Stimulated activated CD8-positive, alpha-beta memory T cell treated with anti-CD3 and anti-CD28 coated beads, Interleukin-7, amount 100 ng/mL, for 48 hours (primary cell): Measurements from ENCODE around the gene SCN2B.

Experiments
- DNase-seq, 2 donors: peaks; one replicate each; pipeline ENCODE4 v3.0.0-alpha.2; 2020; ENCODE audit warnings: low read depth in 1 of 2; ENCODE audit errors: extremely low read depth in 1 of 2

Gene SCN2B

DNA sequence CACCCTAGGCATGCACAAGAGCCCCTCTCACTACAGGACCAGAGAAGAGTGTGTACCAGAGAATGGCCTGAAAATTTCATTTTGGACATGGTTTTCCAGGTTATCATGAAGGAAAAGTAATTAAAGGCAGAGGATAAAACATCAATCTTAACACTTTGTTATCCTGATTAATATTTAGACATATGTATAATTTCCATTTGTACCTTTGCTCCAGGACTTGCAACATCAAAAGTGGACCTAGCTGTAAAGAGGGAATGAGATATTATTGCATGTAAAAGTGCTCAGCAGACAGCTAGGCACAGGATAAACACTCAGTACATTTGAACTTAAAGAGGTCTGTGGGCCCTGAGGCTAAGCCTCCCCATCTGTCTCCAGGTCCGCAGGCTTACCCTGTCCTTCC, 21.8 kb downstream of the SCN2B start:
- DNase-seq = no peak

DNA sequence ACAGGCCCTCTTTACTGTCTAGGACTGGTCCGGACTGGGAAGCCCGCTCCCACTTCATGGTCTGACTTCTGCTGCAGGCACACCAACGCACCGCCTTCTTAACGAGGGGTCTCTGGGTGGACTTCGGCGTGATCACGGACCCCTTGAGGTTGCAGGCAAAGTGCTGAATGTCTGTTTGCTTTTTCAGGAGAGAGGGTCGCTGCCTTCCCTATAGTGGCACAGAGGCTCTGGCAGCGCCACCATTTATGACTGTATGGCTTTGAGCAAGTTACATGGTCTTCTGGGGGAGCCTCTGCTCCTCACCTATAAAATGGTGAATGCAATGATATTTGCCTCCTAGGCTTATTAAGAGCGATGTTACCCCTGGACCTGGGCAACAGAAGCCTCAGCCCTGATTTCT, 22.5 kb downstream of the SCN2B start:
- DNase-seq = no peak

DNA sequence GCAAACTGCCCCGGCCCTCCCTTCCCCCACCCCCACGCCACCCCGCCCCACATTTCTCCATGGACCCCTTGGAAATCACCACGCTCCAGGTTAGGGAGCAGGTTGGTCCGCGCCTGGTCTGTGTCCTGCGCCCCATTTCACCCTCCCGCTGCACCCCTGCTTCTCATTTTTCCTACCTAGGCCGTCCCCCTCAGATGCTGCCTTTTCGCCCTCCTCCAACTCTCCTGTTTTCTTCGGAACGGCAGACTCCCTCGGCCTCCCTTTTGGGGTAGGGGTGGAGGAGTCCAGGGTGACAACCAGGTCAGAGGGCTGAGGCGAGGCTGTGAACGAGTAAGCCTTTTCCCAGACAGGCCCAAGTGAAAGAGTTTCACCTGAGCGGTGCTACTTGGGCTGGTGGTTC, 22.9 kb downstream of the SCN2B start:
- DNase-seq = no peak

DNA sequence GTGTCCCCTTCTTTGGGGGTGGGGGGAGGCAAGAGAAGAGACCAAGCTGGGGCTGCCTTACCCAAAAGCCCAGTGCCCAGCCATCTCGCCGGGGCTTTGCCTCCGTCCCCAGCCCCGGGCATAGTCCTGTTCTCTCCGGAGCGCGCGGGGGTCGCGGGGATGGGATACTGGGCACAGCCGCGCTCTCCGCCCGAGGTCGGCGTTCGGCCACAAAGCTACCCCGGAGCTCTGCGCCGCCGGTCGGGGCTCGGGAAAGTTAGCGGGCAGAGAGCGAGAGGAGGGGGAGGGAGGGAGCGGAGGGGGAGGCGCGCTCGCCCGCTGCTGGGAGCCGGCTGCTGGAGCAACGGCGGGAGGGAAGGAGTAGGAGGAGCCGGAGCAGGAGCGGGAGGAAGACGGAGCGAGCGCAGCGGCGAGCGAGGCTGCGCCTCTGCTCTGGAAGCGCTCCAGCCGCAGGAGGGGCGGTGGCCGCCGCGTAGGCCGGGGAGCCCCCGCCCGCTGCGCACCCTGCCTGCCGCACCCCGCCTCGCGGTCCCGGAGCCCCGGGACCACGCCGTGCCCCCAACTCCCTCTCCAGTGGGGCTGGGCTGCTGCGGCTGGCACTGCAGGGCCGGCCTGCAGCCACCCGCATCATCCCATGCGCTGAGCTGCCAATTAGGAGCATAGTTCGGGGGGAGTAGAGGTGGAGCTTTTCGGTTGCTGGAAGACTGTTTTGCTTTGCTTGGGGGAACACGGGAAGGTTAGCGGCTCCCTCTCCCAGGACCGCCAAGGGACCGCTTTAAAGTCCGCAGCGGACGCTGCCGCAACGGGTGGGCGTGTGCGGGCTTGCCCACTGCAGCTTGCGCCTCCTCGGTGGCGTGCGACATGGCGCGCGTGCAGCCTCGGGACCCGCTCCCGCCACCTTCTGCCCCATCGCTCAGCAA, 23.6 kb downstream of the SCN2B start, which contains the start of gene SCN4B:
SCN4B (minus strand) TSS at position 272 of the 920 bp plus-strand sequence; CDS start at position 122, 150 bp downstream.
- no peak for DNase-seq

DNA sequence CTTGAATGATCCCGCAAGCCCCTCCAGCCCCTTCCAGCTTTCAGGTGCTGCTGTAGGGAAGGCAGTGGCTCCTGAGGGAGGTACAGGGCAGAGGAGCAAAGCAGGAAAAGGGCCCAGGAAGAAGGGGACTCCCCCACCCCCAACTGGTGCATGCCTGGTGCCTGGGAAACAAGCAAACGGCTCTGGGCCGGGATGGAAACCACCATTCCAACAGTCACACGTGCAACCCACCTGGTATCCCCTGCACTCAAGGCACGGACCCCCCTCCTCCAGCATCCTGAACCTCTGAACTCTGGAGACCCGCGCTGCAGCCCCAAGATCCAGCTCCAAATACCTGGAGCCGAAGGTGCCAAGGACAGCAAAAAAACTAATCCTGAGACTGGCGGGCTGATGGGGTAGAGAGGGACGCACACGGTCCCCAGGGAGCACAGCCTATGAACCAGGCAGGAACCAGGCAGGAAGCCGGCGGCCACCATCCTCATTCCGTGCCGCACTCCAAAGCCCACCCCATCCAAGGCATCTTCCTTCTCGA, 24.4 kb downstream of the SCN2B start:
- DNase-seq = no peak

DNA sequence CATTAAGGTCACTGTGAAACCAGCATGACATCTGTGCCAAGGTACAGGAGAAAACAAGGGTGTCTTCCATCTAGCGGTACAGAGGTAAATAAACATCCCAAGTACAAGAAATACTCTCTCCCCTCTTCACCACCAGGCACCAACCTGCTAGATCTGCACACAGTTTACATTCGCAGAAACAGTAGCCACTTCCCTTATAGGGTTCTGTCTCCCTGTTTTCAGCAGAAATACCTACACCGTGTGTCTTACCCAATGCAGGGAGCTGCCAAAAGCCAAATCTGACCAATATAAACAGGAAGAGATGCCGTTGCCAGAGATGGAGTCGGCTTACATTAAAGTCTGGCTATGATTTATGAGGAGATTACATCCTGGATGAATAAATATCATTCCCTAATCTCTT, 25.0 kb downstream of the SCN2B start:
- no peak for DNase-seq

DNA sequence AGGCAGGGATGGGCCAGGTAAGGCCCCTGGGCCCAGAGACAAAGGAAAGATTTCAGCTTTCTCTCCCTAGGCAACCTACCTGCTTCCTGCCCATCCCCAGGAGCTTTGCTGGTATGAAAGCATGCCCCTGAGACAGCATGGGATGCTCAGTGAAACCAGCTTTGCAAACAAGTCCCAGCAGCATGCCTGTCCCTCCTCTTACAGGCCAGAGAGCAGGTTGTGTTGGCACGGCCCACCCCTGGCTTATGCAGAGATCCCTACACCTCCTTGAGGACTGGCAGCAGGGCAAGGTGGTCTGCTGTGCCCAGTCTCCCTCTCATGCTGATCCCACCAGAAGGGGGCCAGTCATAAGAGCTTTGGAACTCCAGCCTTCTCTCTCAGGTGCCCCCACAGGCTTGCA, 26.9 kb downstream of the SCN2B start:
- no peak for DNase-seq

DNA sequence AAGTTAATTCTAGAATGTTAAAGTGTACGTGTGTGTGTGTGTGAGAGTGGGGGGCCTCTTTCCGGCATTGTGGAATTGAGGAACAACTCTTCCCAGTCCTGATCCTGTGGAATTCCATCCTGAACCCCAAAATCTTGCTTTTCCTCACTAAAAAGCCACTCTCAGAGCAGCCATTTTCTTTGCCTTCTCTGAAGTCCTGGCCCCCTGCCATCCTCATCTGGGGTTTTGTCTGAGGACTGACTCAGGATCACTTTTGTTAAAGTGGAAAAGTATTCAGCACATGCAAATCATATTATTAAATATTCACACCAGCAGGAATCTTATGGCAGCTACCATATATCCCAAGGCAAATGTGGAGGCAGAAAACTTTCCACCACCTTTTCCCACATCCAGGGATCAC, 27.6 kb downstream of the SCN2B start:
- no peak for DNase-seq

DNA sequence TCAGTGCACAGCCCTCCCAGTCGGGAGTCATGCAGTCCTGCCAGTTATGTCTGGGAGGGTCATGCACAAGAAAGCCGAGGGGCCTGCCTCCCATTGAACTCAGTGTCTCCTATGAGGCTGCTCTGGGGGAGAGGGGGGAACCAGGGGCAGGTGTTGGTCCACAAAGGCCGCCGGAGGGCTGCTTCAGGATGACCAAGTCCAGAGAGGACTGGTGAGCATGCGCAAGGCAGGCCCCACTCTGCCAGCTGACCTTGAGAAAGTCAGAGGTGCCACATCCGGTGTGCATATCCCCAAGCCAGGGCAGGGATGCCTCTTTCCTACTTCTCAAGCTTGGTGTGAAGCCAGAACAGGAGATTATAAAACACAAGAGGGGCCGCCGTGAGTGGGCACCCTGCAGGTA, 28.2 kb downstream of the SCN2B start:
- DNase-seq = no peak

DNA sequence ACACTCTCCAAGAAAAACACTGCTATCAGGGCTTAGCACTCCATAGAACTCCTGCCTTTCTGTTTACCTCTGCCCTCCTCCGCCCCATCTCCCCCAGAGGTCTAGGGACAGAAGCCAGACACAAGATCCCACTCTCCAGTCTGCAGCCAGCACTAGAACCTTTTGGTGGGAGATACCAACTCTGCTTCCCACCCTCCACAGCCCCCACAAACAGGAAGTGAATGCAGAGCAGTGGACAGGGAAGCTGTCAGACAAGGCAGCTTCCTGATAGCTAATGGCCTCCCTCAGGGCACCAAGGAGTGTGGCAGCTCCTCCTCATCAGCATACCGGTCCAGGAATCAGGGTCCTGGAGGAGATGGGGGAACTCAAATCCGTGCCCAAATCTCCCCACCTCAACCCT, 28.9 kb downstream of the SCN2B start:
- DNase-seq = no peak

DNA sequence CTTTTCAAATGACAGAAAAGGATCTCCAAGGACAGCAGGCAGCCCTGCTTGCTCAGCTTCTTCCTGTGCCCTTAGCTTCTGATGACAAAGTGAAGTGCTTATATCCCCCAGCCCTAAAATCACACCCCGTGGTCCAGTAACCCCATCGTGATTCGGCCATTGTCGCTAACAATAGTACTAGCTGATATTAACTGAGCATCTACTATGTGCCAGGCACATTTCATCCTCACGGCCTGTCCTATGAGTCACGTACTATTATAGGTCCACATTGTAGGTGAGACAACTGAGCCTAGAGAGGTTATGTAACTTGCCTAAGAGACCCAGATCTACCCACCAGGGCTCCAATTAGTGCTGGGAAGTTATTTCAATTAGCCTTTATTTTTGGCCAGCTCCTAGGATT, 29.9 kb downstream of the SCN2B start:
- no peak for DNase-seq

DNA sequence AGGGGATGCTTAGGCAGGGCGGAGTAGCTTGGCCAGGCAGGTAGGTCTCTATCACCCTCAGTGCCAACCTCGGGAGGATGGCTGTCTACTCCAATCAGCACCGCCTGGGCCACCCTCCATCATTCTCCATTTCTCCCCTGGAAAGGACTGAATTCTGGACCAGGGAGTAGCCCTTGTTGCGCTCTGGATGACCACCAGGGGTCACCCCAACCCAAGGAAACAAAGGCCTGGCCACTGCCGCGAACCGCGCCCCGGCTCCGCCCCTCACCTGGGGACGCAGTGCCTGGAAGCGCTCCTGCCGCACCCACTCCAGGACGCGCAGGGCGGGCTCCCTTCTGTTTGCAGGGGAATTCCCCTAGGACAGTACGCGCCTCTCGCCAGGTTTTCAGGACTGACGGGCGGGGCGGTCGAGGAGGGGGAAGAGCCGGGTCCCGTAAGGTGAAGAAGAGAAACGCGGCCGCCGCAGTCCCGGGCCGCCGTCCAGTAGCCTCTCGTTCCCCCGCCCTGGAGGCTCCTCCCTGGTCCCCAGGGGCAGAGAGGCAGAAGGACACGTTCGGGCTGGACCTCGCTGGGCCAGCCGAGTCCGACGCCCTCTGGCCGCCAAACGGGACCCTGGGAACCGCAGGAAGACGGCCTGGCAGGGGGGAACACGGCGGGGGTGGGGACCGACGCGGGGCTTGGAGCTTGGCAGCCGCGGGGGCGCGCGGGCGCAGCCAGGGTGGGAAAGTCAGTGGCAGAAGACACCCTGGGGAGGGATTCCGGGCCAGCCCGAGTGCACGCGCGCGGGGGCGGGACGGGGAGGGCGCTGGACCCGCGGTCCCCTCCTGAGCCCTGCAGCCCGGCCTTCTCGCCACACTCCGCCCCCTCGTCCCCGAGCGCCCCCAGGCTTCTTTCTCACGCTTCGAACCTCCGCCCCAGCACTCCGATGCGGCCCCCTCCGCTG, 30.9 kb downstream of the SCN2B start:
- peak; percentile 72 to 79 for DNase-seq

DNA sequence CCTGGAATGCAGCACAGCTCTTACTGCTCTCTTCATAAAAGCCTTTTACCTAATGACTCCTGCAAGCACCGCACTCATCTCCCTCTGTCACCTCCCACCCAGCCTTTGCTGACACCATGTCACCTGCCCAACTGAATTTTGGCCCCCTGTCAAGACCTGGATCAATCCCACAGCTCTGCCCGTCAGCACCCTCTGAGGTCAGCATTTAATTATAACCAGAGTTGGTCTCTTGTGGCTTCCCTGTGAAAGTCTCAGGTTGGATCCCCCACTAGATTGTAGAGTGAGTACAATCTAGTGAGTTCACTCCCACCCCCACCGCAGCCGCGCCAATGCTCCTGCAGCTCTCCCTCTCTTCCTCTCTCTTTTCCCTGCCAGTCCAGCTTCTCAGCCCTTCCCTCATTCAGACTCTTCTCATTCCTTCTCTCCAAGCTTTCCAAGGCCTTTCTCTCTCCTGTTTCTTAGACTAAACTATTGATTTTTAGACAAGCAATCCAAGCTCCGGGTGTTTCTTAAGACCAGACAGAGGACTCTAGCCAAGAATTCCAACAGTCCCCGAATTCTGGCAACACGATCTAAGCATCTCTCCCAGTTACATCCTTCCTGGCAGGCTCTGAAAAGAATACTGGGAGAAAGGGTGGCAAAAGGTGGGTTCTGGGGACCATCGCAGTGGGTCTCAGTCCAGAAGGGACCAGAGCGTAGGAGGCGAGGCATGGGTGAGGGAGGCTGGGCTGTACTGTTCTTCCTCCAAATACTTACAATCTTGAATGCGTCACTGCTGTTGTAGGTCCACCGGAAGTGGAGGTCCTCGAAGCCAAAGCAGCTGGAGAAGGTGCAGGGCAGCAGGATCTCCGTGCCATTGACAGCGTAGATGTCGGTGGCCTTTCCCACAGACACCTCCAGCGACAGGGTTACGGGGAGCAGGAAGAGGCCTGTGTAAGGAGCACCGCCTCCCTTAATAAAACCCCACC, 31.9 kb downstream of the SCN2B start:
- DNase-seq = no peak

DNA sequence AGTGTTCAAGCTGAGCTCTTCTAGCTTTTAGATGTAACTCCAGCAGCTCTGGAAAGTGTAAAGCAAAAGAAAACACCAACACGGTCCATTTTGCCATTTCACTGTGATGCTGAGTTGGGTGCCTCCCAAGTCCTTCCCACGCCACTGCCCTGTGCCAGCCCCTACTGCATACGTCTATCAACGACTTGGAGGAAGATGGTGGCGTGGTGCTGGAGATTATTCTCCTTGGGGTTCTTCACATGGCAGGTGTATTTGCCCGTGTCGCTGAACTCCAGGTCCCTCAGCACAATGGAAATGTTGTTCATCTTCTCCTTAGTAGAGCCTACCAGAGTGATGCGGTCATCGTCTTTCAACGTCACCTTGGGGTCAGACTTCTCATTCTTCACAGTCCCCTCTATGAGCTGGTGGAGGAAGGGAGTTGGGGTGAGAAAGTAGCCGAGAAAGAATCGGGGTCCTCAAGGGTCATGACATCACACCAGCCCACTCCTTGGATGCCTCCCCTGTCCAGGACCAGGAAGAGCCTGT, 32.7 kb downstream of the SCN2B start:
- DNase-seq = no peak

DNA sequence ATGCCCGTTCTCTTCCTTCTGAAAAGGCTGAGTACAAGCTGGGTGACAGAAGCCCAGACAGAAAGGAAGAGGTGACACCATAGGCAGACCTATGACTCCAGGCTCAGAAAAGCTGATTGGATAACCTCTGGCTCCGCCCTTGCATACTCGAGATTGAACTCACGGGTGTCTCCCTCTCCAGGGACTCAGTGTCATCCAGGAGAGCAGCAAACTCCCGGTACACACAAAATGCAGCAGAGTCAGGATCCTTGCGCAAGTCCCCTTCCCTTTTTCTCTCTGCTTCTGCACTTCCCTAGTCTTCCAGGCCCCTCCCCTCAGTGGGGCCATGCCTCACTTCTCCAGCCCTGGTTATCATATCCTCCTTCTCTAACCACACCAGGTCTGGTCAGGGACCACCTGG, 33.6 kb downstream of the SCN2B start:
- no peak for DNase-seq

DNA sequence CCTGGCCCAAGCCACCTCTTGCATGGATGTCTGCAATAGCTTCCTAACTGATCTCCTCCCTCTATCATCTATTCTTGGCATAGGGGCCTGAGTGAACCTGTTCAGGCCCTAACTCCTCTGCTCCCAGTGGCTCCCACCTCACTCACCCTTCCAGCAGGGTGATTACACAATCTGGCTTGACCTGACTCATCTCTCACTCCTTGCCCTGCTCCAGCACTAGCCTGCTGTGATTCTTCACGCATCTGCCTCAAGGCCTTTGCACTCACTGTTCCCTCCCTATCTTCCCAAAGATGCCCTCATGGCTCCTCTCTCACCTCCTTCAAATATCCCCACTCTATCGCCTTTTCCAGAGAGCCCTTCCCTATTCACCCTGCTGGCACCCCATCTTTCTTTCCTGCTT, 34.4 kb downstream of the SCN2B start:
- no peak for DNase-seq

DNA sequence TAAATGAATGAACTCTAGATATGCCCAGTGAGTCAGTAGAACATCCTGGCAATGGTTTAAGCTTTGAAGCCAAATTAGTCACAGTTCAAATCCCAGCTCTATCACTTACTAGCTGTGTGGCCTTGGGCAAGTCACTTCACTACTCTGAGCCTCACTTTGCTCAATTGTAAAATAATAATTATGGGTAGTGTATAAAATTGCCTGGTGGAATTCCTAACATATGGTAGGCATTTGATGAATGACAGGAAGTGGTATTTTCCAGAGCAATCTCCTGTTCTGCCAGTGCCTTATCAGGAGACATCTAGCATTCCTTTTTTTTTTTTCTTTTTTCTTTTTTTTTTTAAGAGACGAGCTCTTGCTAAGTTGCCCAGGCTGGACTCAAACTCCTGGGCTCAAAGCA, 36.9 kb downstream of the SCN2B start:
- no peak for DNase-seq

DNA sequence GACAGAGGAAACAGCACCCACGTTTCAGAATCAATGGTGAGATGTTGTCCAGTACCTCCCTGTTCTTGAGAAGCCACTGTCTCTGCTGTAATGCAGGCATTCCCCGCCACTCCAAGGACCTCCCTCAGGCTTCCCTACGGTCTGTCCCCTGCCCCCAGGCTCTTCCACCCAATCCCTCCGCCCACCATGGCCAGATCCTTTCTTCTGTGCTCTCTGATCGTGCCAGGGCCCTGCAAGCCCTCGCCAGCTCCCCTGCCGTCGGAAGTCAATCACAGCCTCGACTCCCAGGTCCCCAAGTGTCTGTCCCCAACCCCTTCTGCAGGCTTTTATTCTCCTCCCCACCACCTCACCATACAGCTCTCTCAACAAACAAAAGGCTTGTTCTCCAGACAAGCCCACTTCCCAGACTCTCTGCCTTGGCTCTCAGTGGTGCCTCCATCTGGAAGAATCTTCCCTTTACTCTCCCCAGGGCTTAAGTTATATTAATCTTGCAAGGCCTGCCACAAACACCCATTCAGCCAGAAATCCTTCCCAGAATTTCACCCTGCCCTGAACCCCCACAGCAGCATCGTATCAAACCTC, 37.5 kb downstream of the SCN2B start:
- no peak for DNase-seq

DNA sequence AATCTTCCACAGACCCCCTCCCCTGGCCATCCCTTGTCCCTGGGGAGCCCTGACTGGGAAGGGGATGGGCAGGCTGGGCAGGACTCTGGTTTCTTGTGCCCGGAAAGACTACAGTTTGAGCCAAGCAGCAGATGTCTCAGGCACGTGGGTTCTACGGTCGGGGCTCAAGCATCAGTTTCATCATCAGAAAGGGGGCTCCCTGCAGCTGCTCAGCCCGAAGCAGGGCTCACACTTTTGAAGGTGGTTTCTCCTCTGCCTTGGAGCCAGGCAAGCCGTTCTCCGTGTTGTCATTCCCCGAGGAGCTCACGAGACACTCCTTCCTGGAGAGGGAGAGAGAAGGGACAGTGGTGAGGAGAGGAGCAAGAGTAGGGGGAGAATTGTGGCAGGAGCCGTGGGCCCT, 39.6 kb downstream of the SCN2B start:
- DNase-seq = no peak

DNA sequence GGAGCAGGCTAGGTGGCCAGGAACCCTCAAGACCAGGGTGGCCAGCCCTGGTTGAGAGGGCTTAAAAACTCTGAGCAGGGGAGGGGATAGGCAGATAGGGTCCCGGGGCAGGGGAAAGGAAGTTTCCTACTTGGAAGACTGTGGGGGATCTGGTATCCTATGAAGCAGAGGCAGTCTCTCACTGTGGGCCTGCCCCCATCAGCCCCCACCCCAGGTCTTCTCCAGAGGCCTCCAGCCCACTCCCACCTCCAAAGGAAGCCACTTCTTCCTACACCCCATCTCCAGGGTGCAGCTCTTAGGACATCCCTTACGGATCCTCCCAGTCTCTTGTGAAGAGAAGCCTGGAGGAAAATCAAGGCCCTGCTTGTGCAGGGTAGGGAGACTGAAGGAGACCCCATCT, 40.1 kb downstream of the SCN2B start:
- DNase-seq = no peak
